Measurements from ENCODE around the gene TMEM50B. TPM values are rescaled to one million over a fixed set of nuclear protein-coding genes. Genes with fewer than 3 reads are reported as not detected.
A peak's percentile ranks its signal among the peaks of the same experiment; 100 is the strongest.
"Not testable (repeated sequence)": the region's sequence is repeated elsewhere in the genome, so short reads cannot be mapped to it uniquely, and the experiment has no call there.

Gene TMEM50B
- total and polyA plus RNA-seq, 5 donors = 37.0 to 49.3 (median 40.7) TPM

- WGBS = under 1% methylated on average over 68 of the region's 68 CpGs
- peak; percentile 25 to 76 (median 74) for DNase-seq
- H3K4me3 ChIP-seq (ENCODE audit: low read length) = peak overlapping the region; percentile 91
- H3K4me1 ChIP-seq (ENCODE audit: control insufficient read depth, insufficient read depth, low read length) = peaks cover 5% of the 10 kb centered on the region
- intact Hi-C loops (cut with DNase I) = no loop called here
- H3K27ac ChIP-seq (ENCODE audit: low read length) = peak overlapping the region; percentile 90
- no peaks in the 10 kb centered on the region for H3K27me3 ChIP-seq (ENCODE audit: control insufficient read depth, insufficient read depth)
- ATAC-seq = peak in 1 of 2 donors; percentile 20
- H3K9me3 ChIP-seq (ENCODE audit: control insufficient read depth, low read length) = no peaks in the 10 kb centered on the region
Observed at GRCh38 chr21:33478935-33479678, 667 bp downstream of the TMEM50B start.

- ATAC-seq (no peak), DNase-seq (no peak)
- Histone ChIP-seq H3K27me3 (ENCODE audit: control insufficient read depth, insufficient read depth) (no peaks in the 10 kb centered on the region), H3K4me1 (ENCODE audit: control insufficient read depth, insufficient read depth, low read length) (peaks cover 5% of the 10 kb centered on the region), H3K9me3 (ENCODE audit: control insufficient read depth, low read length) (no peaks in the 10 kb centered on the region), H3K4me3 (ENCODE audit: low read length) (peak overlapping the region; percentile 91), H3K27ac (ENCODE audit: low read length) (no peak overlapping the region)
- 69% methylated on average over 9 of the region's 9 CpGs for WGBS
- intact Hi-C loops (cut with DNase I) = no loop called here
Observed at GRCh38 chr21:33478182-33478581, 1.6 kb downstream of the TMEM50B start.

GRCh38 chr21:33477066-33477465, 2.7 kb downstream of the TMEM50B start:
- intact Hi-C loops (cut with DNase I) = no loop called here
- ATAC-seq (no peak), DNase-seq (no peak)
- Histone ChIP-seq H3K9me3 (ENCODE audit: control insufficient read depth, low read length) (no peaks in the 10 kb centered on the region), H3K27ac (ENCODE audit: low read length) (no peak overlapping the region), H3K27me3 (ENCODE audit: control insufficient read depth, insufficient read depth) (no peaks in the 10 kb centered on the region), H3K4me1 (ENCODE audit: control insufficient read depth, insufficient read depth, low read length) (peaks cover 5% of the 10 kb centered on the region), H3K4me3 (ENCODE audit: low read length) (no peak overlapping the region)
- 91% methylated on average over 7 of the region's 7 CpGs for WGBS

GRCh38 chr21:33473344-33473743, 6.4 kb downstream of the TMEM50B start:
- no peak for DNase-seq
- ATAC-seq = no peak
- intact Hi-C loops (cut with DNase I) = no loop called here
- Histone ChIP-seq H3K27ac (ENCODE audit: low read length) (no peak overlapping the region), H3K4me1 (ENCODE audit: control insufficient read depth, insufficient read depth, low read length) (peaks cover 3% of the 10 kb centered on the region), H3K27me3 (ENCODE audit: control insufficient read depth, insufficient read depth) (no peaks in the 10 kb centered on the region), H3K9me3 (ENCODE audit: control insufficient read depth, low read length) (no peaks in the 10 kb centered on the region), H3K4me3 (ENCODE audit: low read length) (no peak overlapping the region)
- WGBS = 95% methylated on average over 3 of the region's 3 CpGs

- DNase-seq = no peak
- intact Hi-C loops (cut with DNase I) = no loop called here
- WGBS = 99% methylated on average over 2 of the region's 2 CpGs
- no peak for ATAC-seq
- H3K9me3 ChIP-seq (ENCODE audit: control insufficient read depth, low read length) = no peaks in the 10 kb centered on the region
- peaks cover 1% of the 10 kb centered on the region for H3K4me1 ChIP-seq (ENCODE audit: control insufficient read depth, insufficient read depth, low read length)
- no peak overlapping the region for H3K27ac ChIP-seq (ENCODE audit: low read length)
- H3K27me3 ChIP-seq (ENCODE audit: control insufficient read depth, insufficient read depth) = no peaks in the 10 kb centered on the region
- no peak overlapping the region for H3K4me3 ChIP-seq (ENCODE audit: low read length)
Observed at GRCh38 chr21:33470701-33471100, 9.1 kb downstream of the TMEM50B start.

- H3K27me3 ChIP-seq (ENCODE audit: control insufficient read depth, insufficient read depth); H3K4me1 ChIP-seq (ENCODE audit: control insufficient read depth, insufficient read depth, low read length); H3K4me3 ChIP-seq (ENCODE audit: low read length); DNase-seq; H3K27ac ChIP-seq (ENCODE audit: low read length); intact Hi-C loops (cut with DNase I); ATAC-seq; H3K9me3 ChIP-seq (ENCODE audit: control insufficient read depth, low read length): not testable (repeated sequence)
- WGBS = 93% methylated on average over 4 of the region's 4 CpGs
Observed at GRCh38 chr21:33469183-33469582, 10.6 kb downstream of the TMEM50B start.

- no peak overlapping the region for H3K27ac ChIP-seq (ENCODE audit: low read length)
- no peaks in the 10 kb centered on the region for H3K9me3 ChIP-seq (ENCODE audit: control insufficient read depth, low read length)
- H3K27me3 ChIP-seq (ENCODE audit: control insufficient read depth, insufficient read depth) = no peaks in the 10 kb centered on the region
- intact Hi-C loops (cut with DNase I) = no loop called here
- ATAC-seq = no peak
- no peak for DNase-seq
- no peak overlapping the region for H3K4me3 ChIP-seq (ENCODE audit: low read length)
- no peaks in the 10 kb centered on the region for H3K4me1 ChIP-seq (ENCODE audit: control insufficient read depth, insufficient read depth, low read length)
- 93% methylated on average over 5 of the region's 5 CpGs for WGBS
Observed at GRCh38 chr21:33461538-33462250, 18.1 kb downstream of the TMEM50B start.

- Histone ChIP-seq H3K9me3 (ENCODE audit: control insufficient read depth, low read length) (no peaks in the 10 kb centered on the region), H3K27me3 (ENCODE audit: control insufficient read depth, insufficient read depth) (no peaks in the 10 kb centered on the region), H3K27ac (ENCODE audit: low read length) (no peak overlapping the region), H3K4me1 (ENCODE audit: control insufficient read depth, insufficient read depth, low read length) (peaks cover 1% of the 10 kb centered on the region), H3K4me3 (ENCODE audit: low read length) (no peak overlapping the region)
- no peak for DNase-seq
- ATAC-seq = no peak
- intact Hi-C loops (cut with DNase I) = no loop called here
- 96% methylated on average over 3 of the region's 3 CpGs for WGBS
Observed at GRCh38 chr21:33458861-33459260, 20.9 kb downstream of the TMEM50B start.

GRCh38 chr21:33455686-33456446, 23.9 kb downstream of the TMEM50B start:
- WGBS = 83% methylated on average over 6 of the region's 6 CpGs
- Histone ChIP-seq H3K27ac (ENCODE audit: low read length) (no peak overlapping the region), H3K27me3 (ENCODE audit: control insufficient read depth, insufficient read depth) (no peaks in the 10 kb centered on the region), H3K9me3 (ENCODE audit: control insufficient read depth, low read length) (no peaks in the 10 kb centered on the region), H3K4me1 (ENCODE audit: control insufficient read depth, insufficient read depth, low read length) (peaks cover 1% of the 10 kb centered on the region), H3K4me3 (ENCODE audit: low read length) (no peak overlapping the region)
- ATAC-seq (no peak), DNase-seq (no peak)
- intact Hi-C loops (cut with DNase I) = no loop called here

- Histone ChIP-seq H3K9me3 (ENCODE audit: control insufficient read depth, low read length) (no peaks in the 10 kb centered on the region), H3K27me3 (ENCODE audit: control insufficient read depth, insufficient read depth) (no peaks in the 10 kb centered on the region), H3K4me1 (ENCODE audit: control insufficient read depth, insufficient read depth, low read length) (peaks cover 1% of the 10 kb centered on the region), H3K4me3 (ENCODE audit: low read length) (no peak overlapping the region), H3K27ac (ENCODE audit: low read length) (no peak overlapping the region)
- no peak for ATAC-seq
- intact Hi-C loops (cut with DNase I) = no loop called here
- WGBS = 92% methylated on average over 3 of the region's 3 CpGs
- no peak for DNase-seq
Observed at GRCh38 chr21:33452362-33452761, 27.4 kb downstream of the TMEM50B start.

- H3K4me3 ChIP-seq (ENCODE audit: low read length) = no peak overlapping the region
- H3K27ac ChIP-seq (ENCODE audit: low read length) = no peak overlapping the region
- DNase-seq = no peak
- intact Hi-C loops (cut with DNase I) = no loop called here
- peak in 1 of 2 donors; percentile 33 for ATAC-seq
- H3K4me1 ChIP-seq (ENCODE audit: control insufficient read depth, insufficient read depth, low read length) = peaks cover 1% of the 10 kb centered on the region
- no peaks in the 10 kb centered on the region for H3K9me3 ChIP-seq (ENCODE audit: control insufficient read depth, low read length)
- H3K27me3 ChIP-seq (ENCODE audit: control insufficient read depth, insufficient read depth) = no peaks in the 10 kb centered on the region
- 80% methylated on average over 1 of the region's 1 CpG for WGBS
Observed at GRCh38 chr21:33451634-33452071, 28.1 kb downstream of the TMEM50B start.

Measured in right cardiac atrium (tissue), 5 donors.